ENCODE data around the gene JAZF1. TPM values are rescaled to one million over a fixed set of nuclear protein-coding genes. Genes with fewer than 3 reads are reported as not detected.
A peak's percentile ranks its signal among the peaks of the same experiment; 100 is the strongest.

JAZF1 gene
- total RNA-seq, 1 experiment from 2014 or later: 9.1 TPM

DNA sequence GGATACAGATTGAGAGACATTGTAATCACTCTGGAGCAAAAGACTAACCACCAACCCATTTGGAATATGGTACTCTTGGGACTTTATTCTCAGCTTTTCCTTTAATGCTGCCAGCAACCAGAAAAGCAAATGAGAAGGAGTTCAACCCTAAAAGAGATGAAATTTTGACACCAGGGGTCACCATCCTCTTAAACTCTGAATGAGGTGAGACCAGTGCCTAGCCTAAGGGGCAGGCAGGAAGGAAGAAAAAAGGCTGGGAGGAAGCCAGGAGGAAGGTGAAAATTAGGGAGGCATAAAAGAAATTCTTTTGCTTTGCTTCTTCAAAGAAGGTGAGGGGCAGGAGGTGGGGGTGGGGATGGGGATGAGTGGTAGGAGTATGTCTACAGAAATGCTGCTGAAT is 135.8 kb downstream of the JAZF1 start:
- Histone ChIP-seq H3K79me1 (ENCODE audit: insufficient read depth, low read depth, low read length, poor library complexity, severe bottlenecking) (no peaks in the 10 kb centered on the region), H4K5ac (ENCODE audit: insufficient read length, low read depth, low read length) (no peak overlapping the region), H3K4me2 (ENCODE audit: insufficient read depth, insufficient read length, low read length) (no peak overlapping the region), H3K14ac (ENCODE audit: insufficient read depth, low read length) (no peak overlapping the region), H4K20me1 (ENCODE audit: control insufficient read depth, insufficient read depth, insufficient read length) (no peaks in the 10 kb centered on the region), H3K27ac (ENCODE audit: insufficient read length, low read depth, low read length) (no peak overlapping the region), H4K91ac (ENCODE audit: insufficient read length, low read depth, low read length) (no peak overlapping the region), H3K56ac (ENCODE audit: insufficient read length, low read depth, low read length) (no peak overlapping the region), H3K23me2 (ENCODE audit: insufficient read length, low read depth, low read length, poor library complexity, severe bottlenecking) (no peaks in the 10 kb centered on the region), H3K4me1 (ENCODE audit: insufficient read depth, low read length) (peaks cover 2% of the 10 kb centered on the region; the same call in 1 of the 2 replicates), H3T11ph (ENCODE audit: low read length) (no peak overlapping the region), H3K27me3 (ENCODE audit: insufficient read depth, low read length) (no peaks in the 10 kb centered on the region), H3K23ac (ENCODE audit: insufficient read length, low read depth, low read length) (no peak overlapping the region), H2BK5ac (ENCODE audit: insufficient read length, low read length) (no peak overlapping the region), H2AFZ (ENCODE audit: low read length) (no peak overlapping the region), H2BK20ac (ENCODE audit: low read depth, low read length, poor library complexity, severe bottlenecking) (no peak overlapping the region), H2AK5ac (ENCODE audit: insufficient read length, low read length) (no peak overlapping the region), H3K9ac (ENCODE audit: extremely low read depth, insufficient read length, low read length) (no peak overlapping the region), H3K18ac (ENCODE audit: insufficient read length, low read depth, low read length) (no peak overlapping the region), H3K4ac (ENCODE audit: low read depth, low read length) (no peak overlapping the region), H2BK12ac (ENCODE audit: insufficient read length, low read depth, low read length) (no peak overlapping the region), H3K9me3 (ENCODE audit: control insufficient read depth, low read depth, low read length) (no peaks in the 10 kb centered on the region), H3K79me2 (ENCODE audit: insufficient read depth, low read length) (no peaks in the 10 kb centered on the region; the same call in 1 of the 2 replicates), H2BK120ac (ENCODE audit: low read depth, low read length, poor library complexity, severe bottlenecking) (no peak overlapping the region), H4K8ac (replicated peaks; ENCODE audit: insufficient read length, low read depth, low read length) (no peak overlapping the region), H2BK15ac (ENCODE audit: low read depth, low read length) (no peak overlapping the region)
- H3K27ac Mint-ChIP-seq: no peak overlapping the region
- no peaks in the 10 kb centered on the region; the same call in 1 of the 2 replicates for H3K27me3 Mint-ChIP-seq (ENCODE audit: low read depth)
- DNase-seq: peak; percentile 43
- no peaks in the 10 kb centered on the region for H3K36me3 Mint-ChIP-seq (ENCODE audit: insufficient read depth in 1 of 3, low read depth in 3 of 3)
- peaks cover 11 to 13% of the 10 kb centered on the region in 2 experiments for H3K4me1 Mint-ChIP-seq
- H3K9me3 Mint-ChIP-seq: no peaks in the 10 kb centered on the region
- H3K4me3 Mint-ChIP-seq: no peak overlapping the region
- TF ChIP-seq, protein P1, sequence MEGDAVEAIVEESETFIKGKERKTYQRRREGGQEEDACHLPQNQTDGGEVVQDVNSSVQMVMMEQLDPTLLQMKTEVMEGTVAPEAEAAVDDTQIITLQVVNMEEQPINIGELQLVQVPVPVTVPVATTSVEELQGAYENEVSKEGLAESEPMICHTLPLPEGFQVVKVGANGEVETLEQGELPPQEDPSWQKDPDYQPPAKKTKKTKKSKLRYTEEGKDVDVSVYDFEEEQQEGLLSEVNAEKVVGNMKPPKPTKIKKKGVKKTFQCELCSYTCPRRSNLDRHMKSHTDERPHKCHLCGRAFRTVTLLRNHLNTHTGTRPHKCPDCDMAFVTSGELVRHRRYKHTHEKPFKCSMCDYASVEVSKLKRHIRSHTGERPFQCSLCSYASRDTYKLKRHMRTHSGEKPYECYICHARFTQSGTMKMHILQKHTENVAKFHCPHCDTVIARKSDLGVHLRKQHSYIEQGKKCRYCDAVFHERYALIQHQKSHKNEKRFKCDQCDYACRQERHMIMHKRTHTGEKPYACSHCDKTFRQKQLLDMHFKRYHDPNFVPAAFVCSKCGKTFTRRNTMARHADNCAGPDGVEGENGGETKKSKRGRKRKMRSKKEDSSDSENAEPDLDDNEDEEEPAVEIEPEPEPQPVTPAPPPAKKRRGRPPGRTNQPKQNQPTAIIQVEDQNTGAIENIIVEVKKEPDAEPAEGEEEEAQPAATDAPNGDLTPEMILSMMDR (conservative IDR thresholded peaks at IDR 0.05): peak; percentile 41; the same call in 2 of the 3 replicates
